CD4-positive, alpha-beta memory T cell (primary cell): Measurements from ENCODE around the gene DGUOK. TPM values are rescaled to one million over a fixed set of nuclear protein-coding genes. Genes with fewer than 3 reads are reported as not detected.

Experiments used
- CTCF ChIA-PET: fragments of 350-600 bp; sonication (Branson Sonifier 250); formaldehyde crosslinking; loops from one replicate; lab custom pipeline; 2021; ENCODE audit warnings: inconsistent platforms; ENCODE audit not compliant: partially characterized antibody; lab: Charles Lee
- POLR2A ChIA-PET: fragments of 350-600 bp; sonication (Branson Sonifier 250); formaldehyde crosslinking; loops from one replicate; lab custom pipeline; 2021; ENCODE audit not compliant: partially characterized antibody; lab: Charles Lee
- DNase-seq, 5 donors: peaks; one replicate each; pipeline versions ENCODE4 v3.0.0 to v3.0.0-alpha.2; 2020 to 2022; ENCODE audit warnings: mixed read lengths in 1 of 5
- H3K27ac ChIP-seq: one replicate; pipeline ENCODE4 v1.7.0; 2013; ENCODE audit warnings: low read depth, low read length
- H3K27me3 ChIP-seq: 2 replicates; pipeline ENCODE4 v1.7.0; 2013; ENCODE audit warnings: mild to moderate bottlenecking, low read length, moderate library complexity; ENCODE audit not compliant: insufficient read depth
- H3K36me3 ChIP-seq: 2 replicates; pipeline ENCODE4 v1.7.0; 2013; ENCODE audit warnings: mild to moderate bottlenecking, low read length, moderate library complexity; ENCODE audit not compliant: insufficient read depth
- H3K4me1 ChIP-seq: 2 replicates; pipeline ENCODE4 v1.7.0; 2013; ENCODE audit warnings: mild to moderate bottlenecking, low read length, moderate library complexity; ENCODE audit not compliant: insufficient read depth
- H3K4me3 ChIP-seq, 2 donors: one replicate each; pipeline ENCODE4 v1.7.0; 2013; ENCODE audit warnings: low read length in 2 of 2, mild to moderate bottlenecking in 1 of 2
- H3K9me3 ChIP-seq, 2 donors: one replicate each; pipeline ENCODE4 v1.7.0; 2013; ENCODE audit warnings: low read length in 2 of 2, control low read depth in 1 of 2; ENCODE audit not compliant: control insufficient read depth in 1 of 2
- H3K27ac Mint-ChIP-seq, 7 donors: one replicate each; pipeline ENCODE4 v1.8.0; 2020 to 2021; ENCODE audit warnings: mixed read lengths in 7 of 7, mild to moderate bottlenecking in 6 of 7, inconsistent platforms in 3 of 7, moderate library complexity in 3 of 7
- H3K27me3 Mint-ChIP-seq, 2 donors: one replicate each; pipeline ENCODE4 v1.8.0; 2020 to 2021; ENCODE audit warnings: mixed read lengths in 2 of 2
- H3K36me3 Mint-ChIP-seq, 2 donors: one replicate each; pipeline ENCODE4 v1.8.0; 2020 to 2021; ENCODE audit warnings: mixed read lengths in 2 of 2, inconsistent platforms in 1 of 2, mild to moderate bottlenecking in 1 of 2
- H3K4me1 Mint-ChIP-seq, 4 donors: one replicate each; pipeline ENCODE4 v1.8.0; 2020 to 2021; ENCODE audit warnings: mixed read lengths in 4 of 4, mild to moderate bottlenecking in 1 of 4
- H3K4me3 Mint-ChIP-seq, 8 donors: one replicate each; pipeline ENCODE4 v1.8.0; 2020 to 2021; ENCODE audit warnings: mixed read lengths in 8 of 8, mild to moderate bottlenecking in 7 of 8, moderate library complexity in 6 of 8, inconsistent platforms in 3 of 8
- H3K9me3 Mint-ChIP-seq, 8 donors: one replicate each; pipeline ENCODE4 v1.8.0; 2020 to 2021; ENCODE audit warnings: mixed read lengths in 8 of 8, mild to moderate bottlenecking in 5 of 8, inconsistent platforms in 3 of 8, moderate library complexity in 1 of 8
- intact Hi-C: fragments of 100-400 bp; cut with micrococcal nuclease; formaldehyde crosslinking; loops from one replicate; pipeline ENCODE4 v1.15.1; 2023
- polyA plus RNA-seq, 2 donors: library from polyadenylated mRNA; unstranded; fragments of 300-500 nt; fragmentation: Illumina TruSeq; gene quantifications; one replicate each; pipeline ENCODE4 v1.2.3, GENCODE V29; 2021
- total RNA-seq, 2 experiments: library from RNA; stranded (reverse); gene quantifications; one replicate each; pipeline ENCODE4 v1.2.3, GENCODE V29; 2021

The DGUOK gene
- total and polyA plus RNA-seq, 4 experiments from 2014 or later, result 52.2 to 199 (median 120) TPM

- no peaks in the 10 kb centered on the region for H3K9me3 Mint-ChIP-seq
- peak overlapping the region; percentile 71 to 94 (median 87) for H3K27ac Mint-ChIP-seq
- H3K27me3 Mint-ChIP-seq, result no peaks in the 10 kb centered on the region
- Histone ChIP-seq H3K9me3 (no peaks in the 10 kb centered on the region), H3K4me3 (no peak overlapping the region), H3K36me3 (peaks cover 2% of the 10 kb centered on the region), H3K27ac (no peak overlapping the region), H3K27me3 (no peaks in the 10 kb centered on the region), H3K4me1 (peaks cover 61% of the 10 kb centered on the region)
- ChIA-PET POLR2A (interaction anchor here (0.9 to 5.0 kb wide), 3 partner anchors 14 to 70 kb away, joined by 3 to 34 read pairs (median 3); partner anchors contain the start of gene TET3), CTCF (interaction anchor here (0.8 to 3.3 kb wide), 4 partner anchors 13 to 219 kb away, joined by 3 to 24 read pairs (median 4); no protein-coding TSS in a partner anchor)
- H3K4me3 Mint-ChIP-seq, result peak overlapping the region in 3 of 8 donors; percentile 22 to 88 (median 52)
- H3K36me3 Mint-ChIP-seq, result peaks cover 0 to 1% of the 10 kb centered on the region in 2 donors
- DNase-seq, result no peak
- intact Hi-C loops, result no loop called here
- peaks cover 42 to 75% (median 58%) of the 10 kb centered on the region in 4 donors for H3K4me1 Mint-ChIP-seq
Measured at GRCh38 chr2:73999881-74000597, 73.4 kb downstream of the DGUOK start.

GRCh38 chr2:74000666-74001065, 74.0 kb downstream of the DGUOK start:
- DNase-seq, result no peak
- Mint-ChIP-seq H3K9me3 (no peaks in the 10 kb centered on the region), H3K4me1 (peaks cover 42 to 79% (median 58%) of the 10 kb centered on the region in 4 donors), H3K4me3 (peak overlapping the region in 3 of 8 donors; percentile 22 to 88 (median 52)), H3K36me3 (peaks cover 0 to 1% of the 10 kb centered on the region in 2 donors), H3K27me3 (no peaks in the 10 kb centered on the region), H3K27ac (peak overlapping the region; percentile 70 to 94 (median 87))
- POLR2A ChIA-PET, result interaction anchor here (0.9 to 5.0 kb wide), 3 partner anchors 14 to 71 kb away, joined by 3 to 34 read pairs (median 3); partner anchors contain the start of gene TET3
- H3K27me3 ChIP-seq, result no peaks in the 10 kb centered on the region
- no peaks in the 10 kb centered on the region for H3K9me3 ChIP-seq
- intact Hi-C loops, result no loop called here
- H3K4me1 ChIP-seq, result peaks cover 61% of the 10 kb centered on the region
- CTCF ChIA-PET, result interaction anchor here (0.8 to 3.3 kb wide), 6 partner anchors 13 to 219 kb away, joined by 3 to 24 read pairs (median 4); no protein-coding TSS in a partner anchor
- H3K36me3 ChIP-seq, result peaks cover 6% of the 10 kb centered on the region
- no peak overlapping the region for H3K4me3 ChIP-seq
- H3K27ac ChIP-seq, result no peak overlapping the region

- peak overlapping the region; percentile 57 for H3K27ac ChIP-seq
- H3K36me3 ChIP-seq, result peaks cover 6% of the 10 kb centered on the region
- no peak for DNase-seq
- H3K4me3 Mint-ChIP-seq, result peak overlapping the region; percentile 52 to 88 (median 85)
- H3K4me1 ChIP-seq, result peaks cover 58% of the 10 kb centered on the region
- H3K27ac Mint-ChIP-seq, result peak overlapping the region; percentile 70 to 97 (median 93)
- H3K9me3 Mint-ChIP-seq, result no peaks in the 10 kb centered on the region
- no peaks in the 10 kb centered on the region for H3K27me3 Mint-ChIP-seq
- H3K27me3 ChIP-seq, result no peaks in the 10 kb centered on the region
- ChIA-PET POLR2A (interaction anchor here (1.0 to 5.0 kb wide), 3 partner anchors 15 to 177 kb away, joined by 3 to 34 read pairs (median 3); partner anchors contain the start of genes MOB1A and TET3), CTCF (interaction anchor here (0.8 to 3.3 kb wide), 7 partner anchors 13 to 220 kb away, joined by 3 to 24 read pairs (median 4); no protein-coding TSS in a partner anchor)
- peaks cover 0 to 4% of the 10 kb centered on the region in 2 donors for H3K36me3 Mint-ChIP-seq
- no peak overlapping the region for H3K4me3 ChIP-seq
- H3K4me1 Mint-ChIP-seq, result peaks cover 42 to 83% (median 58%) of the 10 kb centered on the region in 4 donors
- intact Hi-C loops, result no loop called here
- no peaks in the 10 kb centered on the region for H3K9me3 ChIP-seq
Measured at GRCh38 chr2:74001121-74001520, 74.4 kb downstream of the DGUOK start.

- peaks cover 6% of the 10 kb centered on the region for H3K36me3 ChIP-seq
- Mint-ChIP-seq H3K27ac (peak overlapping the region; percentile 87 to 97 (median 94)), H3K9me3 (no peaks in the 10 kb centered on the region), H3K27me3 (no peaks in the 10 kb centered on the region), H3K36me3 (peaks cover 3 to 4% of the 10 kb centered on the region in 2 donors), H3K4me3 (peak overlapping the region; percentile 82 to 91 (median 86)), H3K4me1 (peaks cover 39 to 82% (median 54%) of the 10 kb centered on the region in 4 donors)
- peak overlapping the region; percentile 9 to 49 for H3K4me3 ChIP-seq
- no peaks in the 10 kb centered on the region for H3K27me3 ChIP-seq
- no peaks in the 10 kb centered on the region for H3K9me3 ChIP-seq
- no peak for DNase-seq
- CTCF ChIA-PET, result interaction anchor here (0.7 to 3.3 kb wide), 7 partner anchors 12 to 178 kb away, joined by 3 to 24 read pairs (median 4); no protein-coding TSS in a partner anchor
- intact Hi-C loops, result loop anchor here (1.0 kb wide), 3 partner anchors 16 to 94 kb away; partner anchors contain the start of gene DGUOK
- peak overlapping the region; percentile 57 for H3K27ac ChIP-seq
- POLR2A ChIA-PET, result interaction anchor here (1.0 to 5.0 kb wide), 7 partner anchors 16 to 177 kb away, joined by 3 to 34 read pairs (median 4); partner anchors contain the start of genes DGUOK, MOB1A and TET3
- H3K4me1 ChIP-seq, result peaks cover 52% of the 10 kb centered on the region
Measured at GRCh38 chr2:74001781-74002504, 75.3 kb downstream of the DGUOK start.

GRCh38 chr2:74002505-74003421, 76.1 kb downstream of the DGUOK start:
- POLR2A ChIA-PET, result interaction anchor here (0.7 to 5.0 kb wide), 8 partner anchors 16 to 265 kb away, joined by 3 to 34 read pairs (median 4); partner anchors contain the start of genes DGUOK, TET3 and TPRKB
- Histone ChIP-seq H3K4me3 (peak overlapping the region; percentile 9 to 49), H3K27me3 (no peaks in the 10 kb centered on the region), H3K4me1 (peaks cover 44% of the 10 kb centered on the region), H3K27ac (peak overlapping the region; percentile 57), H3K36me3 (peaks cover 6% of the 10 kb centered on the region), H3K9me3 (no peaks in the 10 kb centered on the region)
- peak overlapping the region; percentile 2 to 89 (median 85) for H3K27ac Mint-ChIP-seq
- intact Hi-C loops, result loop anchor here (1.0 kb wide), 3 partner anchors 16 to 94 kb away; partner anchors contain the start of gene DGUOK
- H3K9me3 Mint-ChIP-seq, result no peaks in the 10 kb centered on the region
- H3K4me1 Mint-ChIP-seq, result peaks cover 32 to 77% (median 47%) of the 10 kb centered on the region in 4 donors
- no peaks in the 10 kb centered on the region for H3K27me3 Mint-ChIP-seq
- H3K4me3 Mint-ChIP-seq, result peak overlapping the region; percentile 77 to 86 (median 83)
- peak; percentile 80 to 85 (median 83) for DNase-seq
- CTCF ChIA-PET, result interaction anchor here (0.7 to 3.3 kb wide), 5 partner anchors 15 to 179 kb away, joined by 3 to 24 read pairs (median 3); no protein-coding TSS in a partner anchor
- peaks cover 4 to 6% of the 10 kb centered on the region in 2 donors for H3K36me3 Mint-ChIP-seq
